Fibroblast of pulmonary artery (primary cell): ENCODE results near the gene NKAP.
A peak's percentile ranks its signal among the peaks of the same experiment; 100 is the strongest.
"Not testable (repeated sequence)": the region's sequence is repeated elsewhere in the genome, so short reads cannot be mapped to it uniquely, and the experiment has no call there.

Experiments used
- DNase-seq: peaks from one replicate; pipeline ENCODE4 v3.0.0-alpha.2; 2010; ENCODE audit warnings: low read depth
- H3K4me3 ChIP-seq: replicated peaks from 2 replicates; pipeline ENCODE4 v1.5.1; 2011; ENCODE audit warnings: low read depth, mild to moderate bottlenecking, control low read depth, low read length, moderate library complexity
- TF ChIP-seq, protein P1 (sequence below): IDR thresholded peaks from 2 replicates; pipeline ENCODE4 v1.5.1; 2011; ENCODE audit warnings: mild to moderate bottlenecking, control low read depth, low read length, inconsistent platforms; ENCODE audit errors: missing control alignments

The NKAP gene

GRCh38 chrX:119983494-119983893 lies 39.9 kb upstream of the NKAP start:
- no peak for DNase-seq
- TF ChIP-seq, protein P1, sequence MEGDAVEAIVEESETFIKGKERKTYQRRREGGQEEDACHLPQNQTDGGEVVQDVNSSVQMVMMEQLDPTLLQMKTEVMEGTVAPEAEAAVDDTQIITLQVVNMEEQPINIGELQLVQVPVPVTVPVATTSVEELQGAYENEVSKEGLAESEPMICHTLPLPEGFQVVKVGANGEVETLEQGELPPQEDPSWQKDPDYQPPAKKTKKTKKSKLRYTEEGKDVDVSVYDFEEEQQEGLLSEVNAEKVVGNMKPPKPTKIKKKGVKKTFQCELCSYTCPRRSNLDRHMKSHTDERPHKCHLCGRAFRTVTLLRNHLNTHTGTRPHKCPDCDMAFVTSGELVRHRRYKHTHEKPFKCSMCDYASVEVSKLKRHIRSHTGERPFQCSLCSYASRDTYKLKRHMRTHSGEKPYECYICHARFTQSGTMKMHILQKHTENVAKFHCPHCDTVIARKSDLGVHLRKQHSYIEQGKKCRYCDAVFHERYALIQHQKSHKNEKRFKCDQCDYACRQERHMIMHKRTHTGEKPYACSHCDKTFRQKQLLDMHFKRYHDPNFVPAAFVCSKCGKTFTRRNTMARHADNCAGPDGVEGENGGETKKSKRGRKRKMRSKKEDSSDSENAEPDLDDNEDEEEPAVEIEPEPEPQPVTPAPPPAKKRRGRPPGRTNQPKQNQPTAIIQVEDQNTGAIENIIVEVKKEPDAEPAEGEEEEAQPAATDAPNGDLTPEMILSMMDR: no peak
- no peak overlapping the region for H3K4me3 ChIP-seq

DNA sequence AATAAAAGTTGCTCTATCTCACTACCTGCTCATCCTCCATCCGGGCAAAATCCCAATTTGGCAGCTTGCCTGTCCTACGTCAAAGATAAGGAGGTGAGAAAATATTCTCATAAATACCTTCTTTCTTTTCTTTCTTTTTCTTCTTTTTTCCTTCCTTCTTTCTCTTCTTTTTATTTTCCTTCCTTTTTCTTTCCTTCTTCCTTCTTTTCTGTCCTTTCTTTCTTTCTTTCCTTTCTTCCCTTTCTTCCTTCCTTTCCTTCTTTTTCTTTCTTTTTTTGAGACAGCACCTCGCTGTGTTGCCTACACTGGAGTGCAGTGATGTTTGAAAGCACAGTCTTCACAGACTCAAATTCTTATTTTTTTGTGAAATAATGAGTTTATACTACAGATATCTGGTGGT lies 38.6 kb upstream of the NKAP start:
- TF ChIP-seq, protein P1: no peak
- no peak for DNase-seq

DNA sequence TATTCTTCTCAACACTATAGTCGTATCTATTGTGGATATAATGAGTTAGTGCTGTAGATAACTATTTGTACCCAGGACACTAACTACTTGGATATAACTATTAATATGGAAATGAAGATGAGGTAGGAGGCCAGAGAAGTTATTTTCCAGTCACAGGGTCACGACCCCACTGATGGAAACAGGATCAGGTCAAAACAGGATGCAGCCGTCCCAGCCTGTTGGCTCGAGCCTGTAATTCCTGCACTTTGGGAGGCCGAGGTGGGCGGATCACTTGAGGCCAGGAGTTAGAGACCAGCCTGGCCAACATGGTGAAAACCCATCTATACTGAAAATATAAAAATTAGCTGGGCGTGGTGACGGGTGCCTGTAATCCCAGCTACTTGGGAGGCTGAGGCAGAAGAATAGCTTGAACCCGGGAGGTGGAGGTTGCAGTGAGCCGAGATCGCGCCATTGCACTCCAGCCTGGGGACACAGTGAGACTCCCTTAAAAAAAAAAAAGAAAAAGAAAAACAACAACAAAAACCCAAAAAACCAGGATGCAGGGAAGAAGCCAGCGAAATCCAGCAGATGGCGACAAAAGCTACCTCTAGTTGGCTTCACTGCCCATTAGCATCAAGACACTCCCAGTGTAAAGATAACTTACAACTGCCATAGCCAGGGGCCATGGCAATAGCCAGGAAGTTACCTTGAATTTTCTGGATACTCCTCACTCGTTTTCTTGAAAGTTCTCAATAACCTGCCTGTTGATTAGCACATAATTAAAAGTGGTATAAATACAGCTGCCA lies 37.9 kb upstream of the NKAP start:
- peak; percentile 40 for DNase-seq
- TF ChIP-seq, protein P1: peak; percentile 62

More for the DNA sequence above, 38.6 kb upstream of the NKAP start:
- H3K4me3 ChIP-seq: no peak overlapping the region

DNA sequence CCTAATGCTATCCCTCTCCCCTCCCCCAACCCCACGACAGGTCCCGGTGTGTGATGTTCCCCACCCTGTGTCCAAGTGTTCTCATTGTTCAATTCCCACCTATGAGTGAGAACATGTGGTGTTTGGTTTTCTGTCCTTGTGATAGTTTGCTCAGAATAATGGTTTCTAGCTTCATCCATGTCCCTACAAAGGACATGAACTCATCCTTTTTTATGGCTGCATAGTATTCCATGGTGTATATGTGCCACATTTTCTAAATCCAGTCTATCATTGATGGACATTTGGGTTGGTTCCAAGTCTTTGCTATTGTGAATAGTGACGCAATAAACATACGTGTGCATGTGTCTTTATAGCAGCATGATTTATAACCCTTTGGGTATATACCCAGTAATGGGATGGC lies 33.6 kb upstream of the NKAP start:
- not testable (repeated sequence) for H3K4me3 ChIP-seq, DNase-seq

More for the DNA sequence above, 37.9 kb upstream of the NKAP start:
- no peak overlapping the region for H3K4me3 ChIP-seq

DNA sequence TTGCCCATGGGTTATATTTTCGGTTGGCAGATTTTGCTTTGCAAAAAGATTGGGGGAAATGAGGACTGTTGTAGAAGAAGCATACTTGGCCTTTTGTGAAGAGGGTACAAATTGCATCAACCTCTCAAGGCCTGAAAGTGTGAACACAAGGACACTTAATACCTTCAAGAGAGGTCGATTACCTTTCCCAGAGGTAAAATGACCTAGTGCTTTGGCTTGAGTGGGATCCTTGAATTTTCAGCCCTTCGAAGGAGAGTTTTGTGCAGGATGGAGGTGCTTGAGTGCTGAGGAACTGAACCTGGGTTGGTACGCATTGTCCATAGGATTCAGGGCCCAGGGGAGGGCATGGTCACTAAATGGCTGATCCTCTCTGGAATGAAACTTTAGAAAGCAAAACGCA lies 27.6 kb upstream of the NKAP start:
- no peak for DNase-seq
- TF ChIP-seq, protein P1: no peak
- no peak overlapping the region for H3K4me3 ChIP-seq

GRCh38 chrX:119970574-119970973 lies 27.0 kb upstream of the NKAP start:
- no peak overlapping the region for H3K4me3 ChIP-seq
- DNase-seq: no peak
- TF ChIP-seq, protein P1: no peak

DNA sequence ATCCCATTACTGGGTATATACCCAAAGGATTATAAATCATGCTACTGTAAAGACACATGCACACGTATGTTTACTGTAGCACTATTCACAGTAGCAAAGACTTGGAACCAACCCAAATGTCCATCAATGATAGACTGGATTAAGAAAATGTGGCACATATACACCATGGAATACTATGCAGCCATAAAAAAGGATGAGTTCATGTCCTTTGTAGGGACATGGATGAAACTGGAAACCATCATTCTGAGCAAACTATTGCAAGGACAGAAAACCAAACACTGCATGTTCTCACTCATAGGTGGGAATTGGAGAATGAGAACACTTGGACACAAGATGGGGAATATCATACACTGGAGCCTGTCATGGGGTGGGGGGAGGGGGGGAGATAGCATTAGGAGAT lies 23.3 kb upstream of the NKAP start:
- DNase-seq, H3K4me3 ChIP-seq: not testable (repeated sequence)

DNA sequence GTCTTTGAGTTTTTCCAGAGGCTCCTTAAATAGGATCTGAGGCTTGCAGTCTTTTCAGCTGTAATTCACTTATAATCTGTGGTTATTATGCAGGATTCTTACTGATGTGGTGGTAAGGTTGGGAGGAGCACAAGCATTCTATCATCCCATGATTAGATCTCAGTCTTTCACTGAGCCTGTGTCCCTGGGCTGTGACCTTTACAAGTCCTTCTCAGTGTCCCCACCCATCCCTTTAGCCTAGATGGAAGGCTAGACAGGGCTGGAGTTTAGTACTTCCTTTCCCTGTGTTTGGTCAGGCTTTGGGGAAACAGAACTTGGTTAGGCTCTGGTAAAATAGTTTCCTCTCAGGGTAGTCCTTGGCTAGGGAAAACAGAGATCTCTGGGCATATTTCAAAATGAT lies 17.1 kb upstream of the NKAP start:
- no peak overlapping the region for H3K4me3 ChIP-seq
- TF ChIP-seq, protein P1: no peak
- DNase-seq: no peak

GRCh38 chrX:119955807-119956570 lies 12.4 kb upstream of the NKAP start:
- not testable (repeated sequence) for DNase-seq

More at GRCh38 chrX:119955807-119956570, 12.4 kb upstream of the NKAP start:
- not testable (repeated sequence) for H3K4me3 ChIP-seq
